WERI-Rb-1 (cell line): Measurements from ENCODE around the gene NPDC1.

Experiments
- DNase-seq: peaks from one replicate; pipeline ENCODE4 v3.0.0-alpha.2; 2020
- H3K27ac ChIP-seq: fragments of 250-450 bp; sonication (Bioruptor Pico); 2 replicates; pipeline ENCODE4 v1.5.1; 2020; ENCODE audit warnings: mild to moderate bottlenecking, moderate library complexity
- H3K27me3 ChIP-seq: fragments of 250-450 bp; sonication (Bioruptor Pico); 2 replicates; pipeline ENCODE4 v1.5.1; 2021; ENCODE audit warnings: mild to moderate bottlenecking, low read depth, moderate library complexity; ENCODE audit not compliant: insufficient read depth, severe bottlenecking
- H3K36me3 ChIP-seq: fragments of 250-450 bp; sonication (Bioruptor Pico); 2 replicates; pipeline ENCODE4 v1.5.1; 2020; ENCODE audit warnings: mild to moderate bottlenecking, moderate library complexity
- H3K4me3 ChIP-seq: 2 replicates; pipeline ENCODE4 v1.5.1; 2011; ENCODE audit warnings: low read depth, mild to moderate bottlenecking, control low read depth, low read length
- H3K9me3 ChIP-seq: fragments of 250-450 bp; sonication (Bioruptor Pico); 2 replicates; pipeline ENCODE4 v1.5.1; 2021; ENCODE audit warnings: mild to moderate bottlenecking, moderate library complexity; ENCODE audit not compliant: severe bottlenecking
- TF ChIP-seq, protein P1 (sequence below): IDR thresholded peaks from 2 replicates; pipeline ENCODE4 v1.5.1; 2011; ENCODE audit warnings: low read depth, mild to moderate bottlenecking, control low read depth, inconsistent platforms, low read length

The NPDC1 gene

GRCh38 chr9:137042751-137043727 is 2.9 kb downstream of the NPDC1 start:
- Histone ChIP-seq H3K27me3 (no peaks in the 10 kb centered on the region), H3K4me3 (no peak overlapping the region), H3K9me3 (no peaks in the 10 kb centered on the region), H3K36me3 (peaks cover 30% of the 10 kb centered on the region), H3K27ac (no peak overlapping the region)
- TF ChIP-seq, protein P1, sequence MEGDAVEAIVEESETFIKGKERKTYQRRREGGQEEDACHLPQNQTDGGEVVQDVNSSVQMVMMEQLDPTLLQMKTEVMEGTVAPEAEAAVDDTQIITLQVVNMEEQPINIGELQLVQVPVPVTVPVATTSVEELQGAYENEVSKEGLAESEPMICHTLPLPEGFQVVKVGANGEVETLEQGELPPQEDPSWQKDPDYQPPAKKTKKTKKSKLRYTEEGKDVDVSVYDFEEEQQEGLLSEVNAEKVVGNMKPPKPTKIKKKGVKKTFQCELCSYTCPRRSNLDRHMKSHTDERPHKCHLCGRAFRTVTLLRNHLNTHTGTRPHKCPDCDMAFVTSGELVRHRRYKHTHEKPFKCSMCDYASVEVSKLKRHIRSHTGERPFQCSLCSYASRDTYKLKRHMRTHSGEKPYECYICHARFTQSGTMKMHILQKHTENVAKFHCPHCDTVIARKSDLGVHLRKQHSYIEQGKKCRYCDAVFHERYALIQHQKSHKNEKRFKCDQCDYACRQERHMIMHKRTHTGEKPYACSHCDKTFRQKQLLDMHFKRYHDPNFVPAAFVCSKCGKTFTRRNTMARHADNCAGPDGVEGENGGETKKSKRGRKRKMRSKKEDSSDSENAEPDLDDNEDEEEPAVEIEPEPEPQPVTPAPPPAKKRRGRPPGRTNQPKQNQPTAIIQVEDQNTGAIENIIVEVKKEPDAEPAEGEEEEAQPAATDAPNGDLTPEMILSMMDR, result no peak
- peak; percentile 33 for DNase-seq

- no peak for DNase-seq
- H3K4me3 ChIP-seq, result no peak overlapping the region
- H3K27ac ChIP-seq, result no peak overlapping the region
- H3K27me3 ChIP-seq, result no peaks in the 10 kb centered on the region
- TF ChIP-seq, protein P1, result no peak
- no peaks in the 10 kb centered on the region for H3K9me3 ChIP-seq
- H3K36me3 ChIP-seq, result peaks cover 31% of the 10 kb centered on the region
Observed at GRCh38 chr9:137041124-137041523, 4.9 kb downstream of the NPDC1 start.

DNA sequence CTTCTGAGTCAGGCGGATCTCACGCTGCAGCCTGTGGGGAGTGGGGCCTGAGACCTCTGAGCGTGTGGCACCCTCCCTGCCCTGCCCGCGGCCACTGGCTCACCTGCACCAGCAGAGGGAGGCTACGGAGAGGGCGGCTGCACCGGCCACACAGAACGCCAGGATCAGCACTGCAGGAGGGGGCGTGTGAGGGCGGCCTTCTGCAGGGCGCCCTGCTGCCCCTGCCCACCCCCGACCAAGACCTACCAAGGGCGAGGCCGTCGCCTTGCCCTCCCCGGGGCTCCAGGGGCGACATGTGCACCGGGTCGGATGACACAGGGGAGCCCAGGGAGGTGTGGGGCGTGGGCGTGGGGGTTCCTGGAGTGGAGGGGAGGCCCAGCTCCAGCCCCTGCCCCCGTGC is 5.4 kb downstream of the NPDC1 start:
- no peaks in the 10 kb centered on the region for H3K9me3 ChIP-seq
- no peak overlapping the region for H3K4me3 ChIP-seq
- no peaks in the 10 kb centered on the region for H3K27me3 ChIP-seq
- no peak overlapping the region for H3K27ac ChIP-seq
- TF ChIP-seq, protein P1, result no peak
- DNase-seq, result no peak
- peaks cover 31% of the 10 kb centered on the region for H3K36me3 ChIP-seq

- Histone ChIP-seq H3K4me3 (no peak overlapping the region), H3K27ac (no peak overlapping the region), H3K27me3 (no peaks in the 10 kb centered on the region), H3K9me3 (no peaks in the 10 kb centered on the region), H3K36me3 (peaks cover 31% of the 10 kb centered on the region)
- TF ChIP-seq, protein P1, result no peak
- DNase-seq, result no peak
Observed at GRCh38 chr9:137039611-137040366, 6.2 kb downstream of the NPDC1 start.

GRCh38 chr9:137038916-137039315 is 7.1 kb downstream of the NPDC1 start:
- Histone ChIP-seq H3K27me3 (no peaks in the 10 kb centered on the region), H3K4me3 (no peak overlapping the region), H3K9me3 (no peaks in the 10 kb centered on the region), H3K36me3 (peaks cover 31% of the 10 kb centered on the region), H3K27ac (no peak overlapping the region)
- no peak for DNase-seq
- TF ChIP-seq, protein P1, result no peak
